Measurements from ENCODE around the gene NPTX2. TPM values are rescaled to one million over a fixed set of nuclear protein-coding genes. Genes with fewer than 3 reads are reported as not detected.

The NPTX2 gene
- total and polyA plus RNA-seq, 10 of the 15 experiments (the other 5 are each of a cell fraction or from before 2014, with no cell fraction given) = 0.04 TPM; not detected in 9

- TF ChIP-seq ZNF687 (IDR thresholded peaks at IDR 0.05) = no peak
- no peak for TF ChIP-seq YBX1 (IDR thresholded peaks at IDR 0.05)
- no peak for TF ChIP-seq MLLT1 (IDR thresholded peaks at IDR 0.05)
Observed at GRCh38 chr7:98573816-98574215, 43.3 kb upstream of the NPTX2 start (continued).

DNA sequence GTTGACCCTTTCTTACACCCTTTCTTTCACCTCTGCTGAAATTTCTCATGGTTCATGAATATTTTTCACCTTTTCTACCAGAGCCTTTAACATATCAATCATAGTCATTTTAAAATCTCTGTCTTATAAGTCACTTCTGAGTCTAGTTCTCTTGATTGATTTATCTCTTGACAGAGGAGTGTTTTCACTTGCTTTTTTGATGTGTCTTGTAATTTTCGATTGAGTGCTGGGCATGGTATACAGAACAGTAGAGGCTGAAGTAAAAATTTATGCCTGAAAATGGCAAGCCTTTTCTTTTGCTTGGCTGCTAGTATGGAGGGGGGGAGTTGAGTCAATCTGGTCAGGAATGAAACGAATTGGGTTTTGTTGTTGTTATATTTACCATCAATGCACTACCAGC is 41.2 kb upstream of the NPTX2 start:
- no peak overlapping the region for H3K4me3 ChIP-seq
- H3K9me3 ChIP-seq (replicated peaks; ENCODE audit: control insufficient read depth, insufficient read depth, low read length) = no peaks in the 10 kb centered on the region; the same call in 2 of the 3 replicates
- BruUV-seq (replicated peaks) = no TSS peak
- FAIRE-seq (no peak), DNase-seq (ENCODE audit: low read depth, low spot score) (no peak), ATAC-seq (no peak)
- H2AFZ ChIP-seq (ENCODE audit: control insufficient read depth, low read depth, low read length) = no peak overlapping the region
- 3% methylated on average over 2 of the region's 2 CpGs for WGBS (ENCODE audit: insufficient coverage, insufficient replicate concordance, low lambda C conversion rate, missing lambda C conversion rate)
- ChIA-PET RAD21 (ENCODE audit: unreplicated experiment) (no interaction called here), CTCF (interaction anchor here (1.5 kb wide), 1 partner anchor 266 kb away, joined by 4 read pairs; no protein-coding TSS in a partner anchor), POLR2A (no interaction called here), SMC1A (ENCODE audit: uncharacterized antibody, unreplicated experiment) (no interaction called here)
- H4K20me1 ChIP-seq (ENCODE audit: control insufficient read depth, insufficient read depth) = no peaks in the 10 kb centered on the region
- H3K9ac ChIP-seq (ENCODE audit: control insufficient read depth, insufficient read depth, low read length) = no peak overlapping the region
- no peaks in the 10 kb centered on the region for H3K36me3 ChIP-seq (ENCODE audit: control insufficient read depth in 2 of 2, insufficient read depth in 2 of 2, low read length in 1 of 2)
- H3K27me3 ChIP-seq (replicated peaks in 1 of 2; ENCODE audit: control insufficient read depth in 2 of 2, insufficient read depth in 2 of 2, low read length in 1 of 2) = no peaks in the 10 kb centered on the region
- intact Hi-C loops (cut with micrococcal nuclease; ENCODE audit: unreplicated experiment) = no loop called here
- no peak overlapping the region for H3K4me2 ChIP-seq (ENCODE audit: control insufficient read depth, insufficient read depth)
- no peaks in the 10 kb centered on the region for H3K4me1 ChIP-seq (ENCODE audit: control insufficient read depth, insufficient read depth, low read length)
- no peaks in the 10 kb centered on the region for H3K79me2 ChIP-seq (ENCODE audit: control insufficient read depth, insufficient read depth, low read length)
- no peak overlapping the region for H3K27ac ChIP-seq (ENCODE audit: control insufficient read depth, insufficient read depth)
- in situ Hi-C loops (cut with MboI) = no loop called here
- TF ChIP-seq ZBTB11 (CRISPR knock-in tag; IDR thresholded peaks at IDR 0.05) (no peak), HCFC1 (IDR thresholded peaks at IDR 0.05; ENCODE audit: low read length) (no peak), YY1 (IDR thresholded peaks at IDR 0.05; ENCODE audit: low read depth, low read length) (no peak), MAX (IDR thresholded peaks at IDR 0.05; ENCODE audit: low read depth, low read length) (no peak), BCLAF1 (IDR thresholded peaks at IDR 0.05) (no peak), STAT3 (IDR thresholded peaks at IDR 0.05; ENCODE audit: low read depth, low read length) (no peak), EGR1 (IDR thresholded peaks at IDR 0.05; ENCODE audit: borderline replicate concordance in 1 of 2, low read depth in 2 of 2, low read length in 2 of 2) (no peak), LARP7 (IDR thresholded peaks at IDR 0.05) (no peak)
